Measurements from ENCODE around the gene HPS6.
A peak's percentile ranks its signal among the peaks of the same experiment; 100 is the strongest.

GRCh38 chr10:102115775-102116174 lies 50.6 kb downstream of the HPS6 start:
- TF ChIP-seq CTCF (IDR thresholded peaks at IDR 0.05) (no peak), POLR2AphosphoS5 (IDR thresholded peaks at IDR 0.05) (no peak), POLR2A (IDR thresholded peaks at IDR 0.05) (peak in 1 of 4 donors; percentile 5), EP300 (IDR thresholded peaks at IDR 0.05) (no peak)
